ENCODE results near the gene ZPBP2. TPM values are rescaled to one million over a fixed set of nuclear protein-coding genes. Genes with fewer than 3 reads are reported as not detected.

ZPBP2 gene
- total and polyA plus RNA-seq, 10 donors = 0.16 to 0.46 (median 0.23) TPM; not detected in 4

DNA sequence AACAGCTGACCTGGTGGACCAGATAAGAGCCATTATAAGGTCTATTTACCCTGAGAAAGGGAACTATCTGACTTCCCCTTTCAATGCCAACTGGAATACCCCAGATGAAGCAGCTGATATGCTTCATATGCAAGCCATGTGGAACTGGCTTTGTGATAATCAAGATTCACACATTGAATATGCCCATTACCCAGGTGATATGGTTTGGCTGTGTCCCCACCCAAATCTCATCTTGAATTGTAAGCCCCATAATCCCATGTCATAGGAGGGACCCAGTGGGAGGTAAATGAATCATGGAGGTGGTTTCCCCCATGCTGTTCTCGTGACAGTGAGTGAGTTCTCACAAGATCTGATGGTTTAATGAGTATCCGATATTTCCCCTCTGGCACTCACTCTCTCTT lies 46.0 kb upstream of the ZPBP2 start:
- Histone ChIP-seq H3K9me3 (peaks cover 6 to 32% (median 28%) of the 10 kb centered on the region in 8 donors), H3K27ac (peak overlapping the region in 4 of 8 donors; percentile 66 to 81 (median 76)), H3K4me3 (no peak overlapping the region), H3K36me3 (peaks cover 0 to 60% (median 42%) of the 10 kb centered on the region in 6 donors), H3K4me1 (peaks cover 16 to 54% (median 44%) of the 10 kb centered on the region in 6 donors), H3K27me3 (replicated peaks in 1 of 7) (no peaks in the 10 kb centered on the region)
- WGBS, 5 donors = 68 to 82% (median 70%) methylated on average over 2 of the region's 2 CpGs
- peak in 1 of 3 donors; percentile 29 for TF ChIP-seq POLR2AphosphoS5 (IDR thresholded peaks at IDR 0.05)
- no peak for TF ChIP-seq POLR2A (IDR thresholded peaks at IDR 0.05)
- DNase-seq = no peak
- intact Hi-C loops (cut with DNase I; ENCODE audit: low total_unique reads) = no loop called here

DNA sequence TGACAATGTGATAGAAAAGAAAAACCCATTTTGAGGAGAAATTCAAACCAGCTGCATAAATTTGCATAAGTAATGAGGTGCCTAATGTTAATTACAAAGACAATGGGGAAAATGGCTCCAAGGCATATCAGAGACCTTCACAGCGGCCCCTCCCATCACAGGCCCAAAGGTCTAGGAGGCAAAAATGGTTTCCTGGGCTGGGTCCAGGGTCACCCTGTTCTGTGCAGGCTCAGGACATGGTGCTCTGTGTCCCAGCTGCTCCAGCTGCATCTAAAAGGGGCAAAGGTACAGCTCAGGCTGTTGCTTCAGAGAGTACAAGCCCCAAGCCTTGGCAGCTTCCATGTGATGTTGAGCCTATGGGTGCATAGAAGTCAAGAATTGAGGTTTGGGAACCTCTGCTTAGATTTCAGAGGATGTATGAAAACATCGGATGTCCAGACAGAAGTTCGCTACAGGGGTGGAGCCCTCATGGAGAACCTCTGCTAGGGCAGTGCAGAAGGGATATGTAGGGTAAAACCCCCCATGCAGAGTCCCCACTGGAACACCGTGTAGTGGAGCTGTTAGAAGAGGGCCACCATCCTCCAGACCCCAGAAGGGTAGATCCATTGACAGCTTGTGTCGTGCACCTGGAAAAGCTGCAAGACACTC lies 44.5 kb upstream of the ZPBP2 start:
- peaks cover 6 to 32% (median 28%) of the 10 kb centered on the region in 8 donors for H3K9me3 ChIP-seq
- intact Hi-C loops (cut with DNase I; ENCODE audit: low total_unique reads) = no loop called here
- no peak for TF ChIP-seq POLR2AphosphoS5 (IDR thresholded peaks at IDR 0.05)
- no peak for TF ChIP-seq POLR2A (IDR thresholded peaks at IDR 0.05)
- TF ChIP-seq, protein P1, sequence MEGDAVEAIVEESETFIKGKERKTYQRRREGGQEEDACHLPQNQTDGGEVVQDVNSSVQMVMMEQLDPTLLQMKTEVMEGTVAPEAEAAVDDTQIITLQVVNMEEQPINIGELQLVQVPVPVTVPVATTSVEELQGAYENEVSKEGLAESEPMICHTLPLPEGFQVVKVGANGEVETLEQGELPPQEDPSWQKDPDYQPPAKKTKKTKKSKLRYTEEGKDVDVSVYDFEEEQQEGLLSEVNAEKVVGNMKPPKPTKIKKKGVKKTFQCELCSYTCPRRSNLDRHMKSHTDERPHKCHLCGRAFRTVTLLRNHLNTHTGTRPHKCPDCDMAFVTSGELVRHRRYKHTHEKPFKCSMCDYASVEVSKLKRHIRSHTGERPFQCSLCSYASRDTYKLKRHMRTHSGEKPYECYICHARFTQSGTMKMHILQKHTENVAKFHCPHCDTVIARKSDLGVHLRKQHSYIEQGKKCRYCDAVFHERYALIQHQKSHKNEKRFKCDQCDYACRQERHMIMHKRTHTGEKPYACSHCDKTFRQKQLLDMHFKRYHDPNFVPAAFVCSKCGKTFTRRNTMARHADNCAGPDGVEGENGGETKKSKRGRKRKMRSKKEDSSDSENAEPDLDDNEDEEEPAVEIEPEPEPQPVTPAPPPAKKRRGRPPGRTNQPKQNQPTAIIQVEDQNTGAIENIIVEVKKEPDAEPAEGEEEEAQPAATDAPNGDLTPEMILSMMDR (IDR thresholded peaks at IDR 0.05 in 8 of 11, conservative IDR thresholded peaks at IDR 0.05 in 3 of 11) = no peak
- no peak for DNase-seq
- H3K4me1 ChIP-seq = peaks cover 13 to 39% (median 36%) of the 10 kb centered on the region in 6 donors
- H3K4me3 ChIP-seq = peak overlapping the region in 1 of 8 donors; percentile 14
- H3K27me3 ChIP-seq (replicated peaks in 1 of 7) = no peaks in the 10 kb centered on the region
- no peak overlapping the region for H3K27ac ChIP-seq
- peaks cover 0 to 66% (median 55%) of the 10 kb centered on the region in 6 donors for H3K36me3 ChIP-seq
- WGBS, 5 donors = 88 to 99% (median 96%) methylated on average over 5 of the region's 5 CpGs

DNA sequence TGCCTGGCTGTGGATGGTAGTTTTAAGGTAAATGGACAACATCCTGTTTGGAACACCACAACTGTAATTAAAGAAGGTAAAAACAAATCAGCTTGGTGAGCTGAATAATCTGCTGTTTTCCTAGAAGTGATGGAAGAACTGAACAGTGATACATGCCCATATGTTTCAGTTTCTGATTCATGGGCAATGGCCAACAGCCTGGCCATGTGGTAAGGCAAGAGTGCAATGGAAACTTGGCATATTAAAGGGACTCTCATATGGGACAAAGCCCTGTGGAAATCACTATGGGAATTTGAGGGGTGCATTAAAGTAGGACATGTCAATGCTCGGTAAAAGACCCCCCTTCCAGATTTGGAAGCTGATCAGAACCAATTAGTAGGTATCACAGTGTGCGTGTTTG lies 41.7 kb upstream of the ZPBP2 start:
- H3K27me3 ChIP-seq (replicated peaks in 1 of 7) = no peaks in the 10 kb centered on the region
- no peak for TF ChIP-seq POLR2A (IDR thresholded peaks at IDR 0.05)
- TF ChIP-seq POLR2AphosphoS5 (IDR thresholded peaks at IDR 0.05) = no peak
- TF ChIP-seq, protein P1 (IDR thresholded peaks at IDR 0.05 in 8 of 11, conservative IDR thresholded peaks at IDR 0.05 in 3 of 11) = no peak
- H3K9me3 ChIP-seq = peaks cover 6 to 32% (median 28%) of the 10 kb centered on the region in 8 donors
- H3K36me3 ChIP-seq = peaks cover 0 to 94% (median 60%) of the 10 kb centered on the region in 6 donors
- DNase-seq = no peak
- intact Hi-C loops (cut with DNase I; ENCODE audit: low total_unique reads) = no loop called here
- peak overlapping the region in 1 of 8 donors; percentile 4 for H3K27ac ChIP-seq
- 90 to 100% (median 95%) methylated on average over 2 of the region's 2 CpGs for WGBS, 5 donors
- H3K4me3 ChIP-seq = no peak overlapping the region
- peaks cover 0 to 11% (median 9%) of the 10 kb centered on the region in 6 donors for H3K4me1 ChIP-seq

DNA sequence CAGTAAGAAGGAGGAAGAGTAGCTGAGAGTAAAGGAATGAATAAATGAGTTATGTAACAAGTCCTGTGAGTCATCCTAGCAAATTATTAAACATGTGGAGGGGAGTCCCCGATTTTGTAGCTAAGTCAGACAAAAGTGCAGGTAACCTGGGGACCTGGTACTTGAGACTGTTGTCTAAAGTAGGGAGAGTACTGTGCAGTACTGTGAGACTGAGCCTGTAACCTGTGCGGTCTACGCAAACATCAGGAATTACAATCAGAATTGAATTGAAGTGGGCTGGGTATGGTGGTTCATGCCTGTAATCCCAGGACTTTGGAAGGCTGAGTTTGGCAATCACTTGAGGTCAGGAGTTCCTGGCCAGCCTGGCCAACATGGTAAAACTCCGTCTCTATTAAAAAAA lies 39.6 kb upstream of the ZPBP2 start:
- WGBS, 5 donors = 87 to 96% (median 91%) methylated on average over 4 of the region's 4 CpGs
- Histone ChIP-seq H3K4me1 (no peaks in the 10 kb centered on the region), H3K27me3 (replicated peaks in 1 of 7) (no peaks in the 10 kb centered on the region), H3K27ac (peak overlapping the region in 1 of 8 donors; percentile 7), H3K4me3 (no peak overlapping the region), H3K36me3 (peaks cover 0 to 88% (median 54%) of the 10 kb centered on the region in 6 donors), H3K9me3 (peaks cover 4 to 22% (median 20%) of the 10 kb centered on the region in 8 donors)
- TF ChIP-seq, protein P1 (IDR thresholded peaks at IDR 0.05 in 8 of 11, conservative IDR thresholded peaks at IDR 0.05 in 3 of 11) = no peak
- TF ChIP-seq POLR2A (IDR thresholded peaks at IDR 0.05) (no peak), POLR2AphosphoS5 (IDR thresholded peaks at IDR 0.05) (no peak)
- intact Hi-C loops (cut with DNase I; ENCODE audit: low total_unique reads) = no loop called here
- DNase-seq = no peak

Measured in spleen (tissue), 11 donors.